HepG2 (cell line): ENCODE measurements around the gene KLHL35. TPM values are rescaled to one million over a fixed set of nuclear protein-coding genes. Genes with fewer than 3 reads are reported as not detected.
A peak's percentile ranks its signal among the peaks of the same experiment; 100 is the strongest.

Source experiments
- ARID5B ChIP-seq: IDR thresholded peaks from 2 replicates; pipeline ENCODE4 v1.4.0; 2020; ENCODE audit warnings: mild to moderate bottlenecking, missing genetic modification reagents
- CHD2 ChIP-seq: IDR thresholded peaks from 2 replicates; pipeline ENCODE4 v1.6.1; 2011; ENCODE audit warnings: low read depth, low read length, improper control_type of control experiment
- HBP1 ChIP-seq: IDR thresholded peaks from 2 replicates; pipeline ENCODE4 v1.6.1; 2016; ENCODE audit warnings: low read depth, control low read depth
- HDAC2 ChIP-seq: sonication (generic); formaldehyde crosslinking; IDR thresholded peaks from 2 replicates; pipeline ENCODE4 v1.4.0; 2020; ENCODE audit warnings: missing genetic modification reagents
- IRF9 ChIP-seq: sonication (generic); formaldehyde crosslinking; IDR thresholded peaks from 2 replicates; pipeline ENCODE4 v1.8.0; 2022; ENCODE audit warnings: missing genetic modification reagents, mild to moderate bottlenecking, borderline replicate concordance
- KMT2A ChIP-seq: sonication (generic); formaldehyde crosslinking; IDR thresholded peaks from 2 replicates; pipeline ENCODE4 v1.4.0; 2020; ENCODE audit warnings: missing genetic modification reagents
- MEF2D ChIP-seq: sonication (generic); formaldehyde crosslinking; IDR thresholded peaks from 2 replicates; pipeline ENCODE4 v1.5.1; 2020; ENCODE audit warnings: mild to moderate bottlenecking, missing genetic modification reagents
- MYC ChIP-seq: sonication (generic); formaldehyde crosslinking; IDR thresholded peaks from 2 replicates; pipeline ENCODE4 v1.9.0; 2021; ENCODE audit warnings: missing genetic modification reagents, borderline replicate concordance
- NFE2L2 ChIP-seq: fragments of 150-350 bp; IDR thresholded peaks from 2 replicates; pipeline ENCODE4 v1.6.1; 2014; ENCODE audit warnings: low read length
- NFKB2 ChIP-seq: sonication (generic); formaldehyde crosslinking; IDR thresholded peaks from 2 replicates; pipeline ENCODE4 v1.4.0; 2020; ENCODE audit warnings: missing genetic modification reagents, borderline replicate concordance
- NFYC ChIP-seq: IDR thresholded peaks from 2 replicates; pipeline ENCODE4 v1.6.1; 2016; ENCODE audit warnings: missing genetic modification reagents, missing compliant biosample characterization
- PHF8 ChIP-seq: sonication (generic); formaldehyde crosslinking; IDR thresholded peaks from 2 replicates; pipeline ENCODE4 v1.5.0; 2020; ENCODE audit warnings: missing genetic modification reagents
- RBAK ChIP-seq: sonication (generic); formaldehyde crosslinking; IDR thresholded peaks from 2 replicates; pipeline ENCODE4 v1.5.1; 2020; ENCODE audit warnings: mild to moderate bottlenecking, missing genetic modification reagents
- SMAD3 ChIP-seq: sonication (generic); formaldehyde crosslinking; IDR thresholded peaks from 2 replicates; pipeline ENCODE4 v1.4.0; 2020; ENCODE audit warnings: missing genetic modification reagents
- TAF1 ChIP-seq: sonication (generic); formaldehyde crosslinking; IDR thresholded peaks from 2 replicates; pipeline ENCODE4 v1.4.0; 2020; ENCODE audit warnings: missing genetic modification reagents
- ZBTB26 ChIP-seq: IDR thresholded peaks from 2 replicates; pipeline ENCODE4 v1.6.1; 2016; ENCODE audit warnings: missing compliant biosample characterization, missing genetic modification reagents, borderline replicate concordance
- ZFAT ChIP-seq: sonication (generic); formaldehyde crosslinking; conservative IDR thresholded peaks from 2 replicates; pipeline ENCODE4 v1.8.1; 2023; ENCODE audit warnings: missing genetic modification reagents, inconsistent platforms
- ZNF101 ChIP-seq: sonication (generic); formaldehyde crosslinking; IDR thresholded peaks from 2 replicates; pipeline ENCODE4 v1.4.0; 2020; ENCODE audit warnings: mild to moderate bottlenecking, low read depth, missing genetic modification reagents, borderline replicate concordance
- ZNF33B ChIP-seq: sonication (generic); formaldehyde crosslinking; IDR thresholded peaks from 2 replicates; pipeline ENCODE4 v1.5.1; 2020; ENCODE audit warnings: mild to moderate bottlenecking, missing genetic modification reagents
- ZNF441 ChIP-seq: sonication (generic); formaldehyde crosslinking; IDR thresholded peaks from 2 replicates; pipeline ENCODE4 v1.7.0; 2021; ENCODE audit warnings: missing genetic modification reagents, borderline replicate concordance
- ZNF496 ChIP-seq: sonication (generic); formaldehyde crosslinking; IDR thresholded peaks from 2 replicates; pipeline ENCODE4 v1.8.1; 2023; ENCODE audit warnings: mild to moderate bottlenecking, moderate library complexity, missing genetic modification reagents; ENCODE audit not compliant: insufficient replicate concordance
- ZNF614 ChIP-seq: IDR thresholded peaks from 2 replicates; pipeline ENCODE4 v1.6.1; 2018; ENCODE audit warnings: missing biosample characterization, missing genetic modification reagents, inconsistent platforms, borderline replicate concordance
- ZNF740 ChIP-seq: sonication (generic); formaldehyde crosslinking; IDR thresholded peaks from 2 replicates; pipeline ENCODE4 v1.4.0; 2020; ENCODE audit warnings: missing genetic modification reagents
- polyA plus RNA-seq, 8 experiments: library from polyadenylated mRNA; depleted of rRNA in 3 of 8; stranded (reverse) in 7 of 8; unstranded in 1 of 8; fragments of >200 nt; fragmentation: Illumina TruSeq in 4 of 8; extraction: Trizol in 4 of 8; gene quantifications; 2 replicates each; pipeline versions ENCODE4 v1.2.1 to v1.2.3, GENCODE V29; 2011 to 2016; ENCODE audit warnings: low read depth in 4 of 8, missing spikeins in 1 of 8, mixed read lengths in 1 of 8; ENCODE audit not compliant: insufficient read depth in 1 of 8
- total RNA-seq, 5 experiments: library from RNA; depleted of rRNA; stranded (reverse); fragments of >200 nt; fragmentation: Illumina TruSeq; extraction: Trizol; gene quantifications; 2 replicates each; pipeline ENCODE4 v1.2.3, GENCODE V29; 2016; ENCODE audit warnings: low read depth in 1 of 5

Gene KLHL35
- total and polyA plus RNA-seq, 2 of the 13 experiments (the other 11 are each of a cell fraction or from before 2014, with no cell fraction given): not detected

- TF ChIP-seq ARID5B (CRISPR knock-in tag) (peak; percentile 36; the same call in 1 of the 2 replicates), NFYC (no peak), ZNF33B (CRISPR knock-in tag) (no peak), ZNF614 (CRISPR knock-in tag) (peak; percentile 49; the same call in 1 of the 2 replicates), ZFAT (no peak), HDAC2 (CRISPR knock-in tag) (peak; percentile 76), ZNF441 (CRISPR knock-in tag) (no peak), SMAD3 (0 out of 2 replicates have a peak, but pooled peaks have one; percentile 70), IRF9 (CRISPR knock-in tag) (0 out of 2 replicates have a peak, but pooled peaks have one; percentile 60), TAF1 (CRISPR knock-in tag) (no peak), MYC (CRISPR knock-in tag) (no peak), PHF8 (CRISPR knock-in tag) (no peak), ZNF496 (no peak), RBAK (CRISPR knock-in tag) (no peak), MEF2D (no peak), NFE2L2 (no peak; the same call in 1 of the 2 replicates), HBP1 (no peak), CHD2 (no peak), ZNF740 (CRISPR knock-in tag) (no peak), ZBTB26 (CRISPR knock-in tag) (peak; percentile 45; the same call in 1 of the 2 replicates), ZNF101 (no peak), NFKB2 (CRISPR knock-in tag) (peak; percentile 52; the same call in 1 of the 2 replicates), KMT2A (CRISPR knock-in tag) (0 out of 2 replicates have a peak, but pooled peaks have one; percentile 38)
These were observed 48.4 kb downstream of the KLHL35 start (continued) for GRCh38 chr11:75384438-75385080.
